CD4-positive, alpha-beta T cell (primary cell): ENCODE data around the gene MYH11. TPM values are rescaled to one million over a fixed set of nuclear protein-coding genes. Genes with fewer than 3 reads are reported as not detected.
"Not testable (repeated sequence)": the region's sequence is repeated elsewhere in the genome, so short reads cannot be mapped to it uniquely, and the experiment has no call there.

ENCODE experiments used
- ATAC-seq: fragments of 200-7000 bp; cut with Tn5 transposase; one replicate; pipeline ENCODE4 v1.10.0; 2022; ENCODE audit warnings: mild to moderate bottlenecking; ENCODE audit not compliant: poor library complexity
- CTCF ChIA-PET: fragments of 350-600 bp; sonication (Branson Sonifier 250); formaldehyde crosslinking; loops from one replicate; lab custom pipeline; 2021; ENCODE audit warnings: antibody characterized with exemption, inconsistent platforms; lab: Charles Lee
- POLR2A ChIA-PET: fragments of 350-600 bp; sonication (Branson Sonifier 250); formaldehyde crosslinking; loops from one replicate; lab custom pipeline; 2021; ENCODE audit warnings: antibody characterized with exemption, inconsistent platforms; lab: Charles Lee
- DNase-seq, 14 experiments: peaks; one replicate each; pipeline ENCODE4 v3.0.0-alpha.2; 2013 to 2020; ENCODE audit warnings: mixed read lengths in 2 of 14
- H3K27ac ChIP-seq, 2 donors: one replicate each; pipeline versions ENCODE4 v1.5.1 to v1.7.0; 2013; ENCODE audit warnings: low read length in 2 of 2, low read depth in 1 of 2, mild to moderate bottlenecking in 1 of 2
- H3K27me3 ChIP-seq, 2 experiments: 1 replicate in 1 of 2; 2 replicates in 1 of 2; pipeline versions ENCODE4 v1.6.1 to v1.7.0; 2013; ENCODE audit warnings: low read length in 2 of 2, control low read depth in 1 of 2, mild to moderate bottlenecking in 1 of 2, moderate library complexity in 1 of 2; ENCODE audit not compliant: insufficient read depth in 2 of 2, control insufficient read depth in 1 of 2
- H3K36me3 ChIP-seq: one replicate; pipeline ENCODE4 v1.6.1; 2013; ENCODE audit warnings: low read length, control low read depth; ENCODE audit not compliant: insufficient read depth
- H3K4me1 ChIP-seq: one replicate; pipeline ENCODE4 v1.6.1; 2013; ENCODE audit warnings: low read length, control low read depth; ENCODE audit not compliant: insufficient read depth
- H3K4me3 ChIP-seq: one replicate; pipeline ENCODE4 v1.5.1; 2013; ENCODE audit warnings: mild to moderate bottlenecking, low read length, moderate library complexity
- H3K9me3 ChIP-seq, 2 experiments: 1 replicate in 1 of 2; 2 replicates in 1 of 2; pipeline versions ENCODE4 v1.6.1 to v1.7.0; 2013; ENCODE audit warnings: low read length in 2 of 2, mild to moderate bottlenecking in 2 of 2, control low read depth in 1 of 2, moderate library complexity in 1 of 2; ENCODE audit not compliant: control insufficient read depth in 1 of 2, insufficient read depth in 1 of 2
- H3K27ac Mint-ChIP-seq: one replicate; pipeline ENCODE4 v1.8.0; 2020; ENCODE audit warnings: mixed read lengths
- H3K27me3 Mint-ChIP-seq: one replicate; pipeline ENCODE4 v1.8.0; 2021; ENCODE audit warnings: mixed read lengths
- H3K36me3 Mint-ChIP-seq: one replicate; pipeline ENCODE4 v1.8.0; 2021; ENCODE audit warnings: low read depth, mixed read lengths
- H3K4me1 Mint-ChIP-seq: one replicate; pipeline ENCODE4 v1.8.0; 2021; ENCODE audit warnings: low read depth, mixed read lengths
- H3K4me3 Mint-ChIP-seq: one replicate; pipeline ENCODE4 v1.8.0; 2020; ENCODE audit warnings: mild to moderate bottlenecking, mixed read lengths
- H3K9me3 Mint-ChIP-seq: one replicate; pipeline ENCODE4 v1.8.0; 2020; ENCODE audit warnings: mixed read lengths
- CTCF ChIP-seq: fragments of 200-600 bp; IDR thresholded peaks from one replicate; pipeline ENCODE4 v1.8.0; 2022; ENCODE audit warnings: antibody characterized with exemption, mild to moderate bottlenecking
- intact Hi-C, 2 experiments: fragments of 100-400 bp; cut with DNase I in 1 of 2; cut with micrococcal nuclease in 1 of 2; formaldehyde crosslinking; loops; one replicate each; pipeline versions ENCODE4 v1.15.1 to v1.9.0; 2023 to 2025; cut with DNase I, micrococcal nuclease
- total RNA-seq, 174 experiments: library from RNA in 2 of 174; stranded (reverse) in 2 of 174; gene quantifications; one replicate each; pipeline ENCODE4 v1.2.3 and lab custom pipeline; 2021 to 2026

Gene MYH11
- total RNA-seq, 2 experiments from 2014 or later: not detected

DNA sequence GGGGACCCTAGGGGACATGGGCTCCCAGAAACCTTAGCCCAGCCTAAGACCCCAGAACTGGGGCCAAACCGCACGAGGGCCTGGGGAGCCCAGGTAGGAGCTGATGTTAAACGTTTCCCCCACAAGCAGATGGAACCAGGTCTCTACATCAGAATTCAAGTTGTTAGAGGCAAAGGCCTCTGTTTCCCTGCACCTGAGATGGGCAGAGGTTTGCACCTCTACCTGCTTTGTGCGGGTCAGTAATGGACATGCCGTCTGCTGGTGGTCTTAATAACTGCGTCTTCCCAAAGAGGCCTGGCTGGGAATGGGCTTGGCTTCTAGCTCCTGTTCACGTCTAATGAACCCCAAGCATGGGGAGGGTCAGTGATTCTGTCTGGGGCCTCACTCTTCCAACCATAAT, 127.7 kb downstream of the MYH11 start:
- TF ChIP-seq CTCF: no peak
- no peak overlapping the region for H3K4me3 Mint-ChIP-seq
- intact Hi-C loops: no loop called here
- DNase-seq (no peak), ATAC-seq (no peak)
- H3K27me3 Mint-ChIP-seq: no peaks in the 10 kb centered on the region
- ChIA-PET POLR2A (no interaction called here), CTCF (no interaction called here)
- Histone ChIP-seq H3K27me3 (no peaks in the 10 kb centered on the region), H3K4me1 (no peaks in the 10 kb centered on the region), H3K27ac (no peak overlapping the region), H3K9me3 (no peaks in the 10 kb centered on the region), H3K4me3 (no peak overlapping the region), H3K36me3 (peaks cover 19% of the 10 kb centered on the region)
- no peak overlapping the region for H3K27ac Mint-ChIP-seq
- H3K4me1 Mint-ChIP-seq: no peaks in the 10 kb centered on the region
- H3K36me3 Mint-ChIP-seq: peaks cover 38% of the 10 kb centered on the region
- H3K9me3 Mint-ChIP-seq: no peaks in the 10 kb centered on the region

DNA sequence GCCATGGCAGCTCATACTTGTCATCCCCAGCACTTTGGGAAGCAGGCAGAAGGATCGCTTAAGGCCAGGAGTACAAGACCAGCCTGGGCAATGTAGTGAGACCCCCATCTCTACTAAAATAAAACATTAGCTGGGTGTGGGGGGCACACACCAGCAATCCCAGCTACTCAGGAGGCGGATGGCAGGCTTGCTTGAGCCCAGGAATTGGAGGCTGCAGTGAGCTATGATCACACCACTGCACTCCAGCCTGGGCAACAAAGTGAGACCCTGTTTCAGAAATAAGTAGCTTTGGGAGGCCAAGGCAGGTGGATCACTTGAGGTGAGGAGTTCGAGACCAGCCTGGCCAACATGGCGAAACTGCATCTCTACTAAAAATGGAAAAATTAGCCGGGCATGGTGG, 129.1 kb downstream of the MYH11 start:
- not testable (repeated sequence) for H3K4me3 Mint-ChIP-seq, H3K27me3 Mint-ChIP-seq

GRCh38 chr16:15726715-15727114, 130.1 kb downstream of the MYH11 start:
- Histone ChIP-seq H3K4me1 (no peaks in the 10 kb centered on the region), H3K27ac (no peak overlapping the region), H3K4me3 (no peak overlapping the region), H3K27me3 (no peaks in the 10 kb centered on the region), H3K9me3 (no peaks in the 10 kb centered on the region), H3K36me3 (peaks cover 25% of the 10 kb centered on the region)
- no peak for TF ChIP-seq CTCF
- ChIA-PET CTCF (no interaction called here), POLR2A (no interaction called here)
- Mint-ChIP-seq H3K9me3 (no peaks in the 10 kb centered on the region), H3K4me3 (no peak overlapping the region), H3K4me1 (no peaks in the 10 kb centered on the region), H3K27ac (peak overlapping the region; percentile 27), H3K27me3 (no peaks in the 10 kb centered on the region), H3K36me3 (peaks cover 56% of the 10 kb centered on the region)
- intact Hi-C loops: no loop called here
- ATAC-seq (no peak), DNase-seq (no peak)

More for the DNA sequence above, 129.1 kb downstream of the MYH11 start:
- H3K4me1 Mint-ChIP-seq, H3K27me3 ChIP-seq, H3K27ac ChIP-seq, ATAC-seq, H3K9me3 Mint-ChIP-seq, H3K4me1 ChIP-seq, H3K9me3 ChIP-seq, intact Hi-C loops, DNase-seq, POLR2A ChIA-PET, H3K4me3 ChIP-seq: not testable (repeated sequence)
- CTCF ChIA-PET: interaction anchor here (1.1 kb wide), 1 partner anchor 300 kb away, joined by 3 read pairs; no protein-coding TSS in a partner anchor
- Mint-ChIP-seq H3K36me3 (peaks cover 47% of the 10 kb centered on the region), H3K27ac (peak overlapping the region; percentile 63)
- H3K36me3 ChIP-seq: peaks cover 25% of the 10 kb centered on the region

- Mint-ChIP-seq H3K36me3 (peaks cover 64% of the 10 kb centered on the region), H3K4me3 (no peak overlapping the region), H3K27me3 (no peaks in the 10 kb centered on the region), H3K9me3 (no peaks in the 10 kb centered on the region), H3K27ac (no peak overlapping the region), H3K4me1 (no peaks in the 10 kb centered on the region)
- Histone ChIP-seq H3K4me1 (no peaks in the 10 kb centered on the region), H3K9me3 (no peaks in the 10 kb centered on the region), H3K27me3 (no peaks in the 10 kb centered on the region), H3K36me3 (peaks cover 35% of the 10 kb centered on the region), H3K4me3 (no peak overlapping the region), H3K27ac (no peak overlapping the region)
- ChIA-PET CTCF (no interaction called here), POLR2A (no interaction called here)
- ATAC-seq (no peak), DNase-seq (no peak)
- no peak for TF ChIP-seq CTCF
- intact Hi-C loops: no loop called here
These were observed 131.1 kb downstream of the MYH11 start for GRCh38 chr16:15725641-15726240.
